GM19452 (cell line): ENCODE measurements around the gene HOXD10.

ENCODE experiments used
- ATAC-seq: cut with Tn5 transposase; IDR thresholded peaks from one replicate; pipeline ENCODE4 v1.9.1; 2021; ENCODE audit not compliant: unreplicated experiment

The HOXD10 gene

DNA sequence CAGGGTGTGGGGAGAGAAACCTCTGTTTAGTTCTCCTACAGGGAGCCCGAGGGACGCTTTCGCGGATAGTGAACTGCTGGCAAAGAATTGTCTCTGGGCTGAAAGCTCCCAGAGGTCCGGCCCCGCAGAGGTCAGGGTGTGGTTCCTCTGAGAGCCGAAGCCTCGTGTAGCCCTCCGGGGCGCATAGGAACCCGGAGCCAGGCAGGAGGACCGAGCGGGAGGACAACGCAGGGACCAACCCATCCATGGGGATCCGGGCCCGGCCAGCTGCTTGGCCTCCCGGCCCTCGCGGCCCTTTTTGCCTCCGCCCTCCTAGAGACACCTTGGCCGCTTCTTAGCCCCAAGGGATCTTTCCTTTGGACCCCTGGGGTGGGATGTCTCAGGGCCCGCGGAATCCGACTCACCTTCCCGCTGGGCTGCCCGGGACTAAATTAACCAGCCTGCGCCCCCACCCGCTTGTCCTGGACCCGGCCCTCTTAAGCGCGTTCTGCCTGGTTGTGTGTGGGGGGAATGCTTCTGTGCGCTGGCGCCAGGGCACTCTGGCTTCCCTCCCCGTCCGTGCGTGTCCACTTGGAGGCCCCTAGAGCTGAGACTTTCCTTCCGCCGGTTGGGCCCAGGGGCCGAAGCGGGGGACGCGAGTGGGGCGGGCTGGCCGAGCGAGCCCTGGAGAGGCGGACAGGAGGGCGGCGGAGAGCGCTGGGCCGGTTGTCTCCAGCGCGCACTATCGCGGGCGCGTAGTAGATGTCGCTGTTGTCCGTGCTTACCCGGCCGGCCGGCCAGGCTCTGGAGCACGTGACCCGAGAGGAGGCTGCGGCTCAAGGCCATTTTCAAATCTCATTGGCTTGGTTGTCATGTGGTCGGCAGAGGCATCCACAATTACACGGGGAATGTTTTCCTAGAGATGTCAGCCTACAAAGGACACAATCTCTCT, at the start of gene HOXD10:
TSS of gene HOXD10 (plus strand) at position 896 of the 931 bp plus-strand sequence. CDS start 56 bp downstream, outside the sequence.
- no peak for ATAC-seq

- ATAC-seq = no peak
These were observed 48.8 kb upstream of the HOXD10 start for GRCh38 chr2:176067589-176068418.

DNA sequence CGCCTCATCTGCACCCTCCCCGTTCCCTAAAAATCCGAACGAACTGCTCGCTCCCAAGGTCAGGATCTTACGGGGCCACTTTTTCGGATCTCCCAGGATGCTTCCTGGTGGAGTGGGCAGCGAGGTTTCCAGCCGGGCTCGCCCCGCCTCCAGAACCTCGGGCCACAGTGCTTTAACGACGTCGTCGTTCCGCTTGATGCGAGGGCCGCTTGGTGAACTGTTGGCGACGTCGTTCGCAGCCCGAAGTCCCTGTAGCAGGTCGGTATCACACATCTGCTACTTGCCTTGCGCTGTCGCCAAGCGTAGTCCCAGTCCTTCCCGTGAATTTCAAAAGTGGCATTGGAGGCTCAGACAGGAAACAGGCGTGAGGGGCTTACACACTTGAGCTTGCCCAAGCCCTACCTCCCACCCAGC, 48.2 kb upstream of the HOXD10 start:
- no peak for ATAC-seq

- ATAC-seq = no peak
These were observed 45.0 kb upstream of the HOXD10 start for GRCh38 chr2:176071330-176072291.

GRCh38 chr2:176072292-176072669, 44.3 kb upstream of the HOXD10 start:
- no peak for ATAC-seq

DNA sequence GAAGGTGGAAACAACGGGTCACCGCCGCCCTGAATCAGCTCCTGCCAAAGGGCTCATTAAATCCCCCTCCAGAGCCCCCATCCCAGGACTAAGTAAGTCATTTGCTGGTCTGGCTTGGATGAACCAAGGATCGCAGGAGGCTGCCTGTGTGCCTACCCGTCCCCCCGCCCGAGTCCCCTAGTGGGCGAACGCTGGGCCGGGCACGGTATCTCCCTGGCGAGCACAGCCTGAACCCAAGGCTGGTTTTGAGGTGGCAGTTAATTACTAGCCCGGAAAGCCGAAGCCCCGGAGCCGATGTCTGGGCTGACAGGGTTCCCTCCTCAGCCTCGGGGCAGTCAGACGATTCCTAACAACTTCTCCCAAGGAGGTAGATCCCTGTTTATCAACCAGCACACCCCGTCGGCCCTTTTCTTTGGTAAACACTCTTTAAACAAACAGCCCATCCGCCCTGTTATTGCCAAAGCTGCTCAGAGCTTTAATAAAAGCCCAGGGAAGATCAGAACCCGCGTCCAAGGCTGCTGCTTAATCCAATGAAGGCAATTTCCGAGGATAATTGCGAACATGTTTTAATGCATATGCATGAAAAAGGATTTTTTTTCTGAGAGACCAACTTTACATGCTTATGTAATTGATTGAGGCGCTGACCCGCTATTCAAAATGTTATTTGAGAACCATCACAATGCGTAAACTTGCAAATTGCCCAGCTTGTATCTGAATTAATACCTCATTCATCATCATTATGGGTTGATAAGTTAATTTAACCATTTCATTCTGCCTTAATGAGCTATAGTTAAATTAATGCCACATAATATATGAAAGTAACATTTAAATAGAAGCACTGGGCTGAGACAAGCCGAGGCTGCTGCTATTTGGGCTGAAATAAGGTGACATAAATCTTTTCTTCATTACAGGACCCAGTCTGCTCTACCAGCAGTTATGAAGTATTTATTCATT, 43.4 kb upstream of the HOXD10 start:
- no peak for ATAC-seq

- no peak for ATAC-seq
These were observed 41.6 kb upstream of the HOXD10 start for GRCh38 chr2:176074919-176075425.

GRCh38 chr2:176075481-176075880, 41.1 kb upstream of the HOXD10 start:
- ATAC-seq = no peak

GRCh38 chr2:176076063-176076462, 40.5 kb upstream of the HOXD10 start:
- no peak for ATAC-seq

- ATAC-seq = no peak
These were observed 39.8 kb upstream of the HOXD10 start for GRCh38 chr2:176076796-176077195.

DNA sequence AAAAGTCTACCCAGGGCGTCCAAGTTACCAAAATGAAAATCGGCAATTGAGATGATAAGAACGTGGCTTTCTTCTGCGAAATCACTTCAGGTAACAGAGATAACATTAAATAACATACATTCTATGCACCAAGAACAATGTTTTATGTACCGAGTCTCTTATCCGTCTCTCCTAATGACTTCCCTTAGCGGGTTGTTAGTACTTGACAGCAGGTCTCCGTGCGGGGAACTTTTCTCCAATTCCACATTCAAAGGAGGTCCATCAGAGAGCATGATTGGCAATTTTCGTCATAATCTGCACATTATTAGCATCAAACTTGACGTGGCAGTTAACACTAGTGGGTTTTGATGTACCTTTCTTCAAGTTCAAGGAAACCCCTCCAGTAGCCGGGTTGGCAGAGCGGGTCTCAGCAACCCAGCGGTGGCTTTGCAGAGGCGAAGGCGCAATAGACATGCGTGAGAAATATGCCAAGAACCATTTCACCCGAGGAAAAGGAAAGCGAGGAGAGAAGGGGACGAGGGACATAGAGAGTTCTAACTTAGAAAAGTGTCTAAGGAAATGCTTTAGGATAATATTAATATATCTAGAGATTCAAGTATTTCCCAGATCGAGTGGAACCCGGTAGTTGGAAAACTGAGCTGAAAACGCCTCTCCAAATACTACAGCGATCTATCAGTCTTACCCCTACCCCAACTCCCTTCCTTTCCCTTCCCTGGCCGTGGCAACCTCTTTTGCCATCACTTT, 37.9 kb upstream of the HOXD10 start:
- ATAC-seq = no peak

GRCh38 chr2:176079285-176079830, 37.2 kb upstream of the HOXD10 start:
- no peak for ATAC-seq

DNA sequence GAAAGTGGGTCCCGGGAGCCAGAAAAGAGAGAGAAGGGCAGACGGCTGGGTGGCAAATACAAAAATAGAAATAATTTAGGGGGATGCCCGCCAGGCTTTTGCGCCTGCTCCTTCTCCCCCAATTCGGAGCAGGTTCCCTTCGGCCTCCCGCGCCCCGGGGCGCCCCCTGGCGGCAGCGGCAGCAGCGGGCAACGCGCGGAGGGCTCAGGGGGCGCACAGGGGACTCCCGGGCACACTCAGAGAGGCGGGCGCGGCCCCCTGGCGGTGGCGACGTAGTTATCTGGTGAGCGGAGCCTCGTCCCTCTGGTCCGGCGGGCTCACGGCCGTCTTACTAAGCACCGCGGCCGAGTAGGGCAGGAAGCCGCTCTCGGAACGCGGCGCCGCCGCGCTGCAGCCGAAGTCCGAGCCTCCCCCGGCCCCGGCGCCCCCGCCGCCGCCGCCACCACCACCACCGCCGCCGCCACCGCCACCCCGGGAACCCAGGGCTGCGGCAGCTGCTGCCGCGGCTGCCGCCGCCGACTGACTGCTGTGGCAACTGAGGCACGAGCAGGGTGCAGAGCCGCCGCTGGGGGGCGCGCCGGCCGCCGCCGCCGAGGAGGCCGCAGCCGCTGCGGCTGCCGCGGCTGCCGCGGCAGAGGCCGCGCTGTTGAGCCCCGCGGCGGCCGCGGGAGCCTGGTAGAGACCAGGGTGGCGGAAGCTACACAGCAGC, 36.6 kb upstream of the HOXD10 start:
- no peak for ATAC-seq

DNA sequence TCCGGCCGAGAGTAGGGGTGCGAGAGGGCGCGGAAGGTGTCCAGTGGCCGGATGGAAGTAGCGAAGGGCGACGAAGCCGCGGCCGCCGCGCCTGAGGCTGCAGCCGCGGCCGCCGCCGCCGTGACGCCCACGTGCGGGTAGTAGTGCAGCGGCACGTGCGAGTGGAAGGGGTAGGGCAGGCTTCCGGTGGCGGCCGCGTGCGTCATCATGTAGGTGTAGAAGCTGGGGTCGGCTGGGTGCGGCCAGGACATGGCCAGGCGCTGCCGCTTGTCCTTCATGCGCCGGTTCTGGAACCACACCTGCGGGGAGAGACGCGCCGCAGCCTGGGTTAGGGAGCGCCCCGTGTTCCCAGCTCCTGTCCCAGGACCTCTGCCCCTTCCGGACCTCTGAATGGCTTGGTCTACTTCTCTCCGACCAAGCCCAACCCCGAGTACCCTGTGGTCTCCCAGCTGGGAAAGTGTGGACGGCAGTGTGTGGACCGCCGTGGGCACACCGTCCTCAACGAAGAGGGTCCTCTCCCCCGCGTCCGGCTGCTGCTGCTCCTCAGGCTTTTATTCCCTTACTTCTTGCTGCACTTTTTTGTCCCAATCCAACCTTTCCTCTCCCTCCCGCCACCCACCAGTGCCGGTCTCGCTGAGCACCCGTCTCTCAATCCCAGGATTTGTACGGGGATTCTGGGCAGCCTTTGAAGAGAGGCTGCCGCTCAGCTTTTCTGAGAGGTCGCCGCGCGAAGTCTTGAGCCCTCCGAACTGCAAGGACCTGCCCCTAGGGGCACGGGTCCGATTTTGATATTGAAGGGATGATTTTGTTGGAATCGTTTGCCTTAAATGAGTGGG, 35.8 kb upstream of the HOXD10 start:
- no peak for ATAC-seq

DNA sequence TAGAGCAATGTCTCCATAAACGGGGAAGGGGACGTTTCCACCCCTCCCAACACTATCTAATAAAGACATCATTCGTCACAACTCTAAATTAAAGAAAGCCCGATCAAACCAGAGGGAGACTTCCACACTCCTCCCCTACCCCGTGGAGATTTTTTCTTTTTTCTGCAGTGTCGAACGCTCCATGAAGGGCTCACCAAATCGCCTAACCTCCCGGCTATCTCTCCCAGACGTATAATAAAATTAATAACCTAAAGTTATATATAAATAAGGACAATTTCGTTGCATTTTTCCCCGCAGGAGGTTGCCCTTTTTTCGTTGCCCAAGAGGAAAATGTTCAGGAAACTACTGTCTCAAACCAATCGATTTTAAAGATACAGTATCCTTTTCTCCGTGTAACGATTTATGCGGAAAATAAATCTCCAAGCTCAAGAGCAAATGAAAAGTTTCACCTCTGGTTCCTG, 35.2 kb upstream of the HOXD10 start:
- no peak for ATAC-seq

GRCh38 chr2:176081837-176082524, 34.6 kb upstream of the HOXD10 start:
- no peak for ATAC-seq
